ENCODE results near the gene NUAK1. TPM values are rescaled to one million over a fixed set of nuclear protein-coding genes. Genes with fewer than 3 reads are reported as not detected.

NUAK1 gene
- total and polyA plus RNA-seq, 4 donors: 2.9 to 14.1 (median 9.2) TPM

DNA sequence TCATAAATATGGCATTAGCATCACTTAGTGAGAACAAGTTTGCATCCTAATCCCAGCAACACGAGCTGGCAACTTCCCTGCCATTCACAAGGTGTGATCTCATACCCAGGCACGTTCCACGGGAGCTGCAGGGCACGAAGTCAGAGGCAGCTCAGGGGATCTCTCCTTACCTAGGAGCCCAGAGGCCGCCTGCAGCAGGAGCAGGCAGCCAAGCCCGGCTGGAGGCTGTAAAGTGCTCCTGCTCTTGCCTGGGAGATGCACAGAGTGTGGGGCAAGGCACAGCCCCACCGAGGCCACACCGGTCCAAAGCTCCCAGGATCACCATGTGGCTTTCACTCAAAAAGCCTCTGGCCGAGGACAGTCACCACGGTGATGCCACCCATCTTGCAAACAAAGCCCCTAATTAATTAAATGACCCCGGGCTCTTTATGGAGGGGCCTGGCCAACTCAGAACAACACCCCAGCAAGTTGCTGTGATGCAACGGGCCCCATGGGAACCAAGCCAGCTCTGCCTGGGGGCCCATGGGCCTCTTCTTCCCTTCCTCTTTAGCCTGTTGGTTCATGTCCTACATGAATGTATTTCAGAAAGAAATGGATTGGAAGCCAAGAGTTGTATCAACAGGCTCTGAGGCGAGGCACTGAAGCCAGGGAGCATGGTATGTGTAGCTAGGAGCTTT, 26.5 kb downstream of the NUAK1 start:
- ATAC-seq (ENCODE audit: insufficient read depth, low FRiP score) (no peak), DNase-seq (peak in 1 of 3 donors; percentile 76)
- 71 to 77% methylated on average over 13 of the region's 13 CpGs for whole genome bisulfite sequencing, 2 donors
- TF ChIP-seq, protein P1, sequence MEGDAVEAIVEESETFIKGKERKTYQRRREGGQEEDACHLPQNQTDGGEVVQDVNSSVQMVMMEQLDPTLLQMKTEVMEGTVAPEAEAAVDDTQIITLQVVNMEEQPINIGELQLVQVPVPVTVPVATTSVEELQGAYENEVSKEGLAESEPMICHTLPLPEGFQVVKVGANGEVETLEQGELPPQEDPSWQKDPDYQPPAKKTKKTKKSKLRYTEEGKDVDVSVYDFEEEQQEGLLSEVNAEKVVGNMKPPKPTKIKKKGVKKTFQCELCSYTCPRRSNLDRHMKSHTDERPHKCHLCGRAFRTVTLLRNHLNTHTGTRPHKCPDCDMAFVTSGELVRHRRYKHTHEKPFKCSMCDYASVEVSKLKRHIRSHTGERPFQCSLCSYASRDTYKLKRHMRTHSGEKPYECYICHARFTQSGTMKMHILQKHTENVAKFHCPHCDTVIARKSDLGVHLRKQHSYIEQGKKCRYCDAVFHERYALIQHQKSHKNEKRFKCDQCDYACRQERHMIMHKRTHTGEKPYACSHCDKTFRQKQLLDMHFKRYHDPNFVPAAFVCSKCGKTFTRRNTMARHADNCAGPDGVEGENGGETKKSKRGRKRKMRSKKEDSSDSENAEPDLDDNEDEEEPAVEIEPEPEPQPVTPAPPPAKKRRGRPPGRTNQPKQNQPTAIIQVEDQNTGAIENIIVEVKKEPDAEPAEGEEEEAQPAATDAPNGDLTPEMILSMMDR (IDR thresholded peaks at IDR 0.05; ENCODE audit: control extremely low read depth, extremely low read depth): no peak
- Histone ChIP-seq H3K27ac (ENCODE audit: low read depth in 1 of 2, low read length in 1 of 2) (peak overlapping the region in 1 of 2 donors; percentile 82), H3K27me3 (ENCODE audit: control insufficient read depth in 3 of 3, insufficient read depth in 3 of 3, low read length in 2 of 3) (no peaks in the 10 kb centered on the region), H3K9me3 (ENCODE audit: control insufficient read depth in 4 of 4, insufficient read depth in 3 of 4, low read length in 3 of 4) (no peaks in the 10 kb centered on the region), H3K36me3 (ENCODE audit: control insufficient read depth in 4 of 4, insufficient read depth in 4 of 4, low read length in 4 of 4) (no peaks in the 10 kb centered on the region), H3K9ac (ENCODE audit: insufficient read depth in 1 of 2, low read length in 2 of 2) (no peak overlapping the region), H3K4me1 (ENCODE audit: control insufficient read depth in 5 of 5, insufficient read depth in 5 of 5, low read length in 5 of 5) (peaks cover 25 to 68% (median 41%) of the 10 kb centered on the region in 5 donors), H3K4me3 (no peak overlapping the region)

DNA sequence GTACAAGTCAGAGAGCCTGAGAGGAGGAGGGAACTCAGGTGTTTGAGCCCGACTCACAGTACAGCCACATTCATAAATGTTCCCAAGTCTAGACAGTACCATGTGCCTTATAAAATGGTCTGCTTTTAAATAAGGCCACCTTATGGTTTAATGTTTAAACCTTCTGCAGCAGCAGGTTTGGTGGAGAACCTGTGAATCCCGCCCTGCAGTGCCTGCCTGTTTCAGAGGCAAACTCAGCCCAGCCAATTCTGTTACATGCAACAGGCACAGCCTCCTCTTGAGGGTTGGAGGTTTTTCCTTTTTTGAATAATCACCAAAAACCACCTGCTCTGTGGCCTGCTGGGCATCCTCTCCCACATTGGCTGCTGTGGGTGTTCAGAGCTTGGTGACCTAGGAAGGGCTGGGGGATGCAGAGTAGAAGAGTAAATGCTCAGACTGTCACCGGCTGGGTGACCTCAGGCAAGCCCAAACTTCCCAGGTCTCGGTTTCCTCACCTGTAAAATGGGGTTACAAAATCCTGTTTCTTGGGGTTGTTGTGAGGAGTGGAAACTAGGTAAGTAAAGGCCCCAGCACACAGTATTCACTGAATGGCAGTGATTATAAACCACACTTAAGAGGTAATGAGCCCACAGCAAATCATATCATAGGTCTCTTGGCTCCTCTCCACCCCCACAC, 28.0 kb downstream of the NUAK1 start:
- H3K9ac ChIP-seq (ENCODE audit: insufficient read depth in 1 of 2, low read length in 2 of 2): no peak overlapping the region
- 77 to 83% methylated on average over 4 of the region's 4 CpGs for WGBS, 2 donors
- ATAC-seq (ENCODE audit: insufficient read depth, low FRiP score) (no peak), DNase-seq (peak in 2 of 3 donors; percentile 51 to 64)
- no peaks in the 10 kb centered on the region for H3K9me3 ChIP-seq (ENCODE audit: control insufficient read depth in 4 of 4, insufficient read depth in 3 of 4, low read length in 3 of 4)
- H3K27ac ChIP-seq (ENCODE audit: low read depth in 1 of 2, low read length in 1 of 2): peak overlapping the region; percentile 8 to 25
- TF ChIP-seq, protein P1 (IDR thresholded peaks at IDR 0.05; ENCODE audit: control extremely low read depth, extremely low read depth): no peak
- no peaks in the 10 kb centered on the region for H3K36me3 ChIP-seq (ENCODE audit: control insufficient read depth in 4 of 4, insufficient read depth in 4 of 4, low read length in 4 of 4)
- H3K27me3 ChIP-seq (ENCODE audit: control insufficient read depth in 3 of 3, insufficient read depth in 3 of 3, low read length in 2 of 3): no peaks in the 10 kb centered on the region
- no peak overlapping the region for H3K4me3 ChIP-seq
- H3K4me1 ChIP-seq (ENCODE audit: control insufficient read depth in 5 of 5, insufficient read depth in 5 of 5, low read length in 5 of 5): peaks cover 25 to 80% (median 49%) of the 10 kb centered on the region in 5 donors

DNA sequence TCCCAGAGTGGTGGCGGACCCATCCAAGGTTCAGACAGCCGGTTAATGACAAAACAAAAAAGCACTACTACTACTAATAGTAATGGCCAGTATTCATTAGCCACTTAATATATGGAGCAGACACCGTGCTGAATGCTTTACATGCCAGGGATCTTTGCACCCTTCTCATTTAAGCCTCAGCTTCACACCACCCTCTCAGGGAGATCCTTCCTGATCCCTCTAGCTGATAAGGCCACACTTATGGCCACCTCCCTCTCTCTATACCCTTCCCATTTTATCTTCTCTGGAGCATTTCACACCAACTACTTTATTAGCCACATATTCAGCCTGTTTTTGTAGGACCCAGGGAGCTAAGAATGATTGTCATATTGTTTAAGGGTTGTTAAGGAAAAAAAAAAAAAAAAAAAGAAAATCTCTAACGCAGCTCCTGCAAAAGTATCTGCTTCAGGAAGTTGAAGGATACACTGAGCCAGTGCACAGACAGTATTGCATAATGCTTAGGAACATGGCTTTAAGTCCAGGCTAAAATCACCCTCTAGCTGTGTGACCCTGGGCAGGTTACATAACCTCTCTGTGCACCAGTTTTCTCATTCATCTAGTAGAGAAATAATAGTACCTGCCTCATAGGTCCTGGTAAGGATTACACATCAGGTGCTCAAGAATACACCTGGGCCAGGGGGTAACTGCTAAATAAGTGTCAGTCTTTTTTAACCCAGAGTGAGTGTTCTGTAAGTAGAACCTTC, 29.4 kb downstream of the NUAK1 start:
- Histone ChIP-seq H3K36me3 (ENCODE audit: control insufficient read depth in 4 of 4, insufficient read depth in 4 of 4, low read length in 4 of 4) (no peaks in the 10 kb centered on the region), H3K27me3 (ENCODE audit: control insufficient read depth in 3 of 3, insufficient read depth in 3 of 3, low read length in 2 of 3) (no peaks in the 10 kb centered on the region), H3K4me1 (ENCODE audit: control insufficient read depth in 5 of 5, insufficient read depth in 5 of 5, low read length in 5 of 5) (peaks cover 21 to 67% (median 49%) of the 10 kb centered on the region in 5 donors), H3K9ac (ENCODE audit: insufficient read depth in 1 of 2, low read length in 2 of 2) (no peak overlapping the region), H3K27ac (ENCODE audit: low read depth in 1 of 2, low read length in 1 of 2) (peak overlapping the region in 1 of 2 donors; percentile 87), H3K4me3 (no peak overlapping the region), H3K9me3 (ENCODE audit: control insufficient read depth in 4 of 4, insufficient read depth in 3 of 4, low read length in 3 of 4) (no peaks in the 10 kb centered on the region)
- TF ChIP-seq, protein P1 (IDR thresholded peaks at IDR 0.05; ENCODE audit: control extremely low read depth, extremely low read depth): no peak
- WGBS, 2 donors: 54 to 67% methylated on average over 4 of the region's 4 CpGs
- ATAC-seq (ENCODE audit: insufficient read depth, low FRiP score) (no peak), DNase-seq (no peak)
